Measurements from ENCODE around the gene GEMIN7.

GRCh38 chr19:45123440-45123850, 44.4 kb downstream of the GEMIN7 start:
- TF ChIP-seq, protein P1, sequence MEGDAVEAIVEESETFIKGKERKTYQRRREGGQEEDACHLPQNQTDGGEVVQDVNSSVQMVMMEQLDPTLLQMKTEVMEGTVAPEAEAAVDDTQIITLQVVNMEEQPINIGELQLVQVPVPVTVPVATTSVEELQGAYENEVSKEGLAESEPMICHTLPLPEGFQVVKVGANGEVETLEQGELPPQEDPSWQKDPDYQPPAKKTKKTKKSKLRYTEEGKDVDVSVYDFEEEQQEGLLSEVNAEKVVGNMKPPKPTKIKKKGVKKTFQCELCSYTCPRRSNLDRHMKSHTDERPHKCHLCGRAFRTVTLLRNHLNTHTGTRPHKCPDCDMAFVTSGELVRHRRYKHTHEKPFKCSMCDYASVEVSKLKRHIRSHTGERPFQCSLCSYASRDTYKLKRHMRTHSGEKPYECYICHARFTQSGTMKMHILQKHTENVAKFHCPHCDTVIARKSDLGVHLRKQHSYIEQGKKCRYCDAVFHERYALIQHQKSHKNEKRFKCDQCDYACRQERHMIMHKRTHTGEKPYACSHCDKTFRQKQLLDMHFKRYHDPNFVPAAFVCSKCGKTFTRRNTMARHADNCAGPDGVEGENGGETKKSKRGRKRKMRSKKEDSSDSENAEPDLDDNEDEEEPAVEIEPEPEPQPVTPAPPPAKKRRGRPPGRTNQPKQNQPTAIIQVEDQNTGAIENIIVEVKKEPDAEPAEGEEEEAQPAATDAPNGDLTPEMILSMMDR (IDR thresholded peaks at IDR 0.05): no peak
- no peak for TF ChIP-seq POLR2A (IDR thresholded peaks at IDR 0.05)
